Lower lobe of right lung (tissue), 2 donors: ENCODE measurements around the gene EARS2. TPM values are rescaled to one million over a fixed set of nuclear protein-coding genes. Genes with fewer than 3 reads are reported as not detected.

Source experiments
- ATAC-seq, 2 donors: fragments of 200-7000 bp; cut with Tn5 transposase; one replicate each; pipeline ENCODE4 v1.9.1; 2020 to 2022; ENCODE audit warnings: mild to moderate bottlenecking in 2 of 2, moderate library complexity in 2 of 2
- DNase-seq: peaks from one replicate; pipeline ENCODE4 v3.0.0-alpha.2; 2020
- H3K27ac ChIP-seq: fragments of 200-600 bp; one replicate; pipeline ENCODE4 v1.8.0; 2022
- H3K27me3 ChIP-seq: fragments of 200-600 bp; one replicate; pipeline ENCODE4 v1.8.0; 2022; ENCODE audit warnings: low read depth
- H3K36me3 ChIP-seq: fragments of 200-600 bp; one replicate; pipeline ENCODE4 v1.8.0; 2022; ENCODE audit warnings: mild to moderate bottlenecking
- H3K4me1 ChIP-seq: fragments of 200-600 bp; one replicate; pipeline ENCODE4 v1.8.0; 2022
- H3K4me3 ChIP-seq: fragments of 200-600 bp; one replicate; pipeline ENCODE4 v1.8.0; 2022; ENCODE audit warnings: mild to moderate bottlenecking
- H3K9me3 ChIP-seq: fragments of 200-600 bp; one replicate; pipeline ENCODE4 v1.8.0; 2022
- intact Hi-C: fragments of 100-400 bp; cut with DNase I; formaldehyde crosslinking; loops from one replicate; pipeline ENCODE4 v1.11.0; 2022
- total RNA-seq: library from RNA; stranded (reverse); fragmentation: NEBNext Ultra II Directional; extraction: Animal tissue kit (Norgen Biotek cat#: 25700); gene quantifications from one replicate; pipeline ENCODE4 v1.2.1, GENCODE V29; 2021
- TF ChIP-seq, protein P1 (sequence below): fragments of 200-600 bp; IDR thresholded peaks from one replicate; pipeline ENCODE4 v1.8.0; 2022; ENCODE audit warnings: antibody characterized with exemption, mild to moderate bottlenecking
- donor health status: DM: no; HTN: yes; CAD: no; lungs with severe emphysema.

Gene EARS2
- total RNA-seq, 1 donor from 2014 or later: 19.5 TPM

GRCh38 chr16:23523876-23524385, 33.2 kb downstream of the EARS2 start:
- intact Hi-C loops: no loop called here

DNA sequence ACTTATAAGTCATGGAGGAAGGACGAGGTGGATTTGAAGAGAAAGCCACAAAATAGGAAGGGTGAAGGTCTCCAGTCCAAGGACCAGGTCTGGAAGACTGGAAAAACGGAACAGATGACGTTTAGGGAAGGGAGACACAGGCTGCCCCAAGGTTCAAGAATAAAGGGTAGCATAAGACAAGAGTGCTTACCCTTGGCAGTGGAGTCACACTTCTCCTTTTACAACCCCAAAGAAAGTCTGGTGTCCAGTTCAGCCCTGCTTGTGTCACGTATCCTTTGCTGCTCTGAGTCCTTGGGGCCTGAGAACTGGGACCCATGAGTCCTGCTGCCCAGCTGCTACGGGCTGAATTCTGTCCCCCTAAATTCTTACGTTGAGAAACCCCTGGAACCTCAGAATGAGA, 33.8 kb downstream of the EARS2 start:
- Histone ChIP-seq H3K9me3 (no peaks in the 10 kb centered on the region), H3K27me3 (no peaks in the 10 kb centered on the region), H3K36me3 (peaks cover 54% of the 10 kb centered on the region), H3K27ac (peak overlapping the region; percentile 56), H3K4me3 (no peak overlapping the region), H3K4me1 (no peaks in the 10 kb centered on the region)
- peak in 1 of 2 donors; percentile 25 for ATAC-seq
- no peak for DNase-seq
- TF ChIP-seq, protein P1, sequence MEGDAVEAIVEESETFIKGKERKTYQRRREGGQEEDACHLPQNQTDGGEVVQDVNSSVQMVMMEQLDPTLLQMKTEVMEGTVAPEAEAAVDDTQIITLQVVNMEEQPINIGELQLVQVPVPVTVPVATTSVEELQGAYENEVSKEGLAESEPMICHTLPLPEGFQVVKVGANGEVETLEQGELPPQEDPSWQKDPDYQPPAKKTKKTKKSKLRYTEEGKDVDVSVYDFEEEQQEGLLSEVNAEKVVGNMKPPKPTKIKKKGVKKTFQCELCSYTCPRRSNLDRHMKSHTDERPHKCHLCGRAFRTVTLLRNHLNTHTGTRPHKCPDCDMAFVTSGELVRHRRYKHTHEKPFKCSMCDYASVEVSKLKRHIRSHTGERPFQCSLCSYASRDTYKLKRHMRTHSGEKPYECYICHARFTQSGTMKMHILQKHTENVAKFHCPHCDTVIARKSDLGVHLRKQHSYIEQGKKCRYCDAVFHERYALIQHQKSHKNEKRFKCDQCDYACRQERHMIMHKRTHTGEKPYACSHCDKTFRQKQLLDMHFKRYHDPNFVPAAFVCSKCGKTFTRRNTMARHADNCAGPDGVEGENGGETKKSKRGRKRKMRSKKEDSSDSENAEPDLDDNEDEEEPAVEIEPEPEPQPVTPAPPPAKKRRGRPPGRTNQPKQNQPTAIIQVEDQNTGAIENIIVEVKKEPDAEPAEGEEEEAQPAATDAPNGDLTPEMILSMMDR: no peak
- intact Hi-C loops: no loop called here

More at GRCh38 chr16:23523876-23524385, 33.2 kb downstream of the EARS2 start:
- Histone ChIP-seq H3K36me3 (peaks cover 60% of the 10 kb centered on the region), H3K27ac (peak overlapping the region; percentile 56), H3K9me3 (no peaks in the 10 kb centered on the region), H3K4me3 (no peak overlapping the region), H3K4me1 (no peaks in the 10 kb centered on the region), H3K27me3 (no peaks in the 10 kb centered on the region)
- DNase-seq: no peak
- ATAC-seq: no peak
- TF ChIP-seq, protein P1: no peak

GRCh38 chr16:23521965-23522364, 35.2 kb downstream of the EARS2 start:
- no peaks in the 10 kb centered on the region for H3K4me1 ChIP-seq
- no peaks in the 10 kb centered on the region for H3K9me3 ChIP-seq
- H3K27me3 ChIP-seq: no peaks in the 10 kb centered on the region
- ATAC-seq (no peak), DNase-seq (no peak)
- intact Hi-C loops: no loop called here
- peaks cover 46% of the 10 kb centered on the region for H3K36me3 ChIP-seq
- H3K4me3 ChIP-seq: no peak overlapping the region
- H3K27ac ChIP-seq: no peak overlapping the region
- TF ChIP-seq, protein P1: no peak

- no peak overlapping the region for H3K4me3 ChIP-seq
- H3K36me3 ChIP-seq: peaks cover 46% of the 10 kb centered on the region
- H3K27ac ChIP-seq: peak overlapping the region; percentile 69
- H3K27me3 ChIP-seq: no peaks in the 10 kb centered on the region
- TF ChIP-seq, protein P1: no peak
- DNase-seq: no peak
- no peaks in the 10 kb centered on the region for H3K9me3 ChIP-seq
- no peaks in the 10 kb centered on the region for H3K4me1 ChIP-seq
- intact Hi-C loops: no loop called here
- ATAC-seq: peak; percentile 45 to 64
Observed at GRCh38 chr16:23521037-23521743, 36.0 kb downstream of the EARS2 start.

DNA sequence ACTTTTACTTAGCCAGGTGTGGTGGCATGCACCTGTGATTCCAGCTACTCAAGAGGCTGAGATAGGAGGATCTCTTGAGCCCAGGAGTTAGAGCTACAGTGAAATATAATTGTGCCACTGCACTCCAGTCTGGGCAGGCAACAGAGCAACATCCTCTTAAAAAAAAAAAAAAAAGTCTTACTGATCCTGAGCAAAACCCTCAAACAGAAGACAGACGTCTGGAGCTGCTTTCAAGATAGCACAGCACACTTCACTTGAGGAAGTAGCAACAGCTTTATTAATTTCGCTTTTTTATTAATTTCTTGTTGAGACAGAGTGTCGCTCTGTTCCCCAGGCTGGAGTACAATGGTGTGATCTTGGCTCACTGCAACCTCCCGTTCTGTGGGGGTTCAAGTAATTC, 36.6 kb downstream of the EARS2 start:
- DNase-seq (no peak), ATAC-seq (peak; percentile 48 to 54)
- Histone ChIP-seq H3K27me3 (no peaks in the 10 kb centered on the region), H3K4me1 (no peaks in the 10 kb centered on the region), H3K4me3 (no peak overlapping the region), H3K9me3 (no peaks in the 10 kb centered on the region), H3K36me3 (peaks cover 40% of the 10 kb centered on the region), H3K27ac (peak overlapping the region; percentile 69)
- intact Hi-C loops: no loop called here
- TF ChIP-seq, protein P1: no peak
